GM12864 (cell line): Measurements from ENCODE around the gene NUF2.
"Not testable (repeated sequence)": the region's sequence is repeated elsewhere in the genome, so short reads cannot be mapped to it uniquely, and the experiment has no call there.

Experiments
- DNase-seq: peaks from one replicate; pipeline ENCODE4 v3.0.0-alpha.2; 2011; ENCODE audit warnings: low read depth
- H3K4me3 ChIP-seq: 2 replicates; pipeline ENCODE4 v1.5.1; 2011; ENCODE audit warnings: mild to moderate bottlenecking, low read depth, low read length, control low read depth
- CTCF ChIP-seq: IDR thresholded peaks from 2 replicates; pipeline ENCODE4 v1.5.1; 2011; ENCODE audit warnings: low read depth, mild to moderate bottlenecking, moderate library complexity, low read length, control low read depth, inconsistent platforms; ENCODE audit errors: missing control alignments

Gene NUF2

GRCh38 chr1:163337631-163338030, 15.9 kb downstream of the NUF2 start:
- H3K4me3 ChIP-seq: no peak overlapping the region
- no peak for DNase-seq

GRCh38 chr1:163346326-163346870, 24.6 kb downstream of the NUF2 start:
- H3K4me3 ChIP-seq: no peak overlapping the region
- TF ChIP-seq CTCF: no peak
- DNase-seq: no peak

More at GRCh38 chr1:163337631-163338030, 15.9 kb downstream of the NUF2 start:
- TF ChIP-seq CTCF: no peak

GRCh38 chr1:163347106-163347505, 25.4 kb downstream of the NUF2 start:
- no peak for DNase-seq
- TF ChIP-seq CTCF: no peak
- H3K4me3 ChIP-seq: no peak overlapping the region

GRCh38 chr1:163351912-163352311, 30.2 kb downstream of the NUF2 start:
- no peak for DNase-seq
- no peak overlapping the region for H3K4me3 ChIP-seq
- no peak for TF ChIP-seq CTCF

GRCh38 chr1:163357378-163357777, 35.6 kb downstream of the NUF2 start:
- no peak for TF ChIP-seq CTCF
- no peak overlapping the region for H3K4me3 ChIP-seq
- DNase-seq: no peak

GRCh38 chr1:163358172-163358571, 36.4 kb downstream of the NUF2 start:
- not testable (repeated sequence) for DNase-seq, H3K4me3 ChIP-seq

- no peak for DNase-seq
- no peak overlapping the region for H3K4me3 ChIP-seq
- peak; percentile 36 for TF ChIP-seq CTCF
Measured at GRCh38 chr1:163361123-163361934, 39.6 kb downstream of the NUF2 start.
